NK-92 treated with Interleukin-12 subunit alpha and Interleukin-12 subunit beta, amount 100 ng/mL, for 24 hours (cell line): ENCODE measurements around the gene PTGIS.

Source experiments
- DNase-seq: peaks from one replicate; lab custom pipeline; 2025; lab: John Stamatoyannopoulos, UW

PTGIS gene

GRCh38 chr20:49529470-49529869, 38.5 kb downstream of the PTGIS start:
- DNase-seq: no peak

DNA sequence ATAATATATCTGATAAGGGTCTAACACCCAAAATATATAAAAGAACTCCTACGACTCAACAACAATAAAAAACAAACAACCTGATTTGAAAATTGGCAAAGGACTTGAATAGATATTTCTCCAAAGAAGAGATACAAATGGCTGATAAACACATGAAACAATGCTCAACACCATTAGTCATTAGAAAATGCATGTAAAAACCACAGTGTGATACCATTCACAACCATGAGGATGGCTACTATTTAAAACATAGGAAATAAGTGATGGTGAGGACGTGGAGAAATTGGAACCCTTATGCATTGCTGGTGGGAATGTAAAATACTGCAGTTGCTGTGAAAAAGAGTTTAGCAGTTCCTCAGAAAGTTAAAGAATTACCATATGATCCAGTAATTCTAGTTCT, 41.4 kb downstream of the PTGIS start:
- DNase-seq: no peak

- no peak for DNase-seq
These were observed 41.9 kb downstream of the PTGIS start for GRCh38 chr20:49526056-49526455.

DNA sequence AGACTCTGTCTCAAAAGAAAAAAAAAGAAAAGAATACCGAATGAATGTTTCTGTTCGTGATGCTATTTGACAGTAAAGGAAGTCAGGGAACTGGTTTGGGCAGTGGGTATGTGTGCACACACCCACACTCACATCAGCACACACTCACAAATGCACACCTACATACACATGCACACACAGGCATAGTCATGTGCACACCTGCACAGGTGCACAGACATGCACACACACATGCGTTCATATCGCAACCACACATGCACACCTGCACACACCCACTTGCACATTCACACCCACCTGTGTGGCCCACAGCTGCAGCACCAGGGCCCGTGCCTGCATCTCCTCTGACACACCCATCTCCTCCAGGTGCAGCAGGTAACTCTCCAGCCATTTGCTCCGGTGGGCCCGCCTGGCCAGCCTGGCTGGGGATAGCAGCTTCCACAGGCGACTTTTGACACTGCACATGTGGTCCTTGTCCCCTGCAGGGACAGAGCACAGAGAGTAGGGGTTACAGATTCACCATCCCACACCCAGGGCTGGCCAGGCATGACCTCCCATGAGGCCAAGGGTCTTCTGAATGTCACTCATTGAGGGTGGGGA, 44.1 kb downstream of the PTGIS start:
- no peak for DNase-seq

- no peak for DNase-seq
These were observed 46.6 kb downstream of the PTGIS start for GRCh38 chr20:49521356-49521755.

DNA sequence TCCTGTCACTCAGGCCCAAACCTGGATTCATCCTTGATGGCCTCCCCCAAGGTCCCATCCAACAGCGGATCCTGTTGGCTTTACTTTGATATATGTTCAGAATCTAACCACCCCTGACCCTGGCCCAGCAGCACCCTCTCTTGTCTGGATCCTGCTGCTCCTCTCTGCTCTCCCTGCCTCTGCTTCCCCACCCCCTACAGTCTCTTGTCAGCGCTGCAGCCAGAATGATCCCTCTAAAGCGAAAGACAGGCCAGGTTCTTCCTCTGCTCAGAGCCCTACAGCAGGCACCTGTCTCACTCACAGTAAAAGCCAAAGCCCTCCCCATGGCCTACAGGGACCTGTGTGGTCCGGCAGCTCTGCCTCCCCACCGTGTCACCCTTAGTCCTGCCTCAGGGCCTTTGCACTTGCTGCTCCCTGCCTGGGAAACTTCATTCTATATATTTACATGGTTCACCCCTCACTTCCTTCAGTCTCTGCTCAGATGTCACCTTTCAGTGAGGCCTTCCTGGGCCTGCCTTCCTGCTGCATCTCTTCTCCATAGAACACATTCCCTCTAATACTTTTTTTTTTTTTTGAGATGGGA, 48.1 kb downstream of the PTGIS start:
- no peak for DNase-seq

DNA sequence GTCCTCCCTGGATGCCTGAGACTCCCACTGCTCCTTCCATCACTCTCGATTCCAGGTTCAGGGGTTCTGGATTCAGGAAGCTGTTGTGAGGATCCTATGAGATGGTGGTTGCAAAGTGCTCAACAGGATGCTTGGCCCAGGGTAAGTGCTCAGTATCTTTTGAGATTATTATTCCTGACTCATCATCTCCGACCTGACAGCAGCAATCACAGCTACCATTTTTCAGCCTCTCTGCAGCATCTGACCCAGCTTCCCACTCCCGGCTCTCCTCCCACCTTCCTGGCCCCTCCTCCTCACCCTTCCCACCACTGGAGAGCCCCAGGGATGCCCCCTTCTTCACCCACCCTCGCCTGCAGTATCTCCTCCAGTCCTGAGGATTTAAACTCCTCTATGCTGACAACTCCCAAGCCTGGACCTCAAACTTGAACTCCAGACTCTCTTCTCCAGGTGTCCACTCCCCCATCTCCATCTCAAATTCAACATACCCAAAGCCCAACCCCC, 48.7 kb downstream of the PTGIS start:
- no peak for DNase-seq

- no peak for DNase-seq
These were observed 49.4 kb downstream of the PTGIS start for GRCh38 chr20:49518576-49518975.

GRCh38 chr20:49517805-49518100, 50.2 kb downstream of the PTGIS start:
- no peak for DNase-seq

GRCh38 chr20:49516916-49517804, 50.8 kb downstream of the PTGIS start:
- DNase-seq: no peak

DNA sequence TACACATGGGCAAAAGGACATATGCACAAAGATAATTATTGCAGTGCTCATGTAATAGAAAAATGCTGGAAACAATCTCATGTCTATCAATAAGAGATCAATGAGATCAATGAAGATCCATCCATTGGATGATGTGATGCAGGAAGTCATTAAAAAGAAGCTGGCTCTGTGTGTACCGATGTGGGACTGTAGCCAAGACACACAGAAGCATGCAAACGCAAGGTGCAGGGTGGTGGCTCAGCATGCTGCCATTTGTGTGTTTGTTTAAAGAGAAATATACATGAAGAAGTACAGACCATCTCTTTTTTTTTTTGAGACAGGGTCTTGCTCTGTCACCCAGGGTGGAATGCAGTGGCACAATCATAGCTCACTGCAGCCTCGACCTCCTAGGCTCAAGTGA, 52.4 kb downstream of the PTGIS start:
- no peak for DNase-seq

- no peak for DNase-seq
These were observed 54.4 kb downstream of the PTGIS start for GRCh38 chr20:49513517-49513916.

DNA sequence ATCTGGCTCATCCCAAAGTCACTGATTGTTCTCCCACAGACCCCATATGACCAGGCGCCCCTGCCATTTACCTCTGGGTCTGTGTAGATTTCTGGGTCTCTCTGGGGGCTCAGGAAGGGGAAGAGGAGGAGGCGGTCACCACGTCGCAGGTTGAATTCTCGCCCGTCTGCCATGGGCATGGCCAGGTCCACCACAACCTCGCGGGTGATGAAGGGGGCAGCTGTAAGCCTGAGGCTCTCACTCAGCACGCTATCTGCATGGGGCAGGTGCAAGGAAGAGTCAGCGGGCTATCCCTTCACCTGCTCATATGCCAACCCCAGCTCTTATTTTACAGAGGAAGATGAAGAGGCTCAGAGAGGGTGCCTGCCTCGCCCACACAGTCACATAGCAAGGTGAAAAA, 54.9 kb downstream of the PTGIS start:
- DNase-seq: no peak

DNA sequence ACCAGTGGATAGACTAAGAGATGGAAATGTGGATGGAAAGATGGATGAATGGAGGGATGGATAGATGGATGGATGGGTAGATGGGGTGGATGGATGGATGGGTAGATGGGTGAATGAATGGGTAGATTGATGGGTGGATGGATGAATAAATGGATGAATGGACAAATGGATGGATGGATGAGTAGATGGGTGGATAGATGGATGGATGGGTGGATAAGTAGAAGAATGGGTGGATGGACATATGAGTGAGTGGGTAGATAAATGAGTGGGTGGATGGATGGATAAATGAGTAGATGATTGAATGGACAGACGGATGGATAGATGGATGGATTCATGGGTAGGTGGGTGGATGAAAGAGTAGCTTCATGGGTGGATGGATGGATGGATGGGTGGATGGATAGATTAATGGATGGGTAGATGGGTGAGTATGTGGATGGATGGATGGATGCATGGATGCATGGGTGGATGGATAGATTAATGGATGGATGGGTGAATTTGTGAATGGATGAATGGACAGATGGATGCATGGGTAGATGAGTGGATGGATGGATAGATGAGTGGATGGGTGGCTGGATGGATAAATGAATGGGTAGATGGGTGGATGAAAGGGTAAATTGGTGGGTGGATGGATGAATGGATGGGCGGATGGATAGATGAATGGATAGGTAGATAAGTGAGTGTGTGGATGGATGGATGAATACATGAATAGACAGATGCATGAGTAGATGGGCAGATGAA, 56.0 kb downstream of the PTGIS start:
- no peak for DNase-seq

DNA sequence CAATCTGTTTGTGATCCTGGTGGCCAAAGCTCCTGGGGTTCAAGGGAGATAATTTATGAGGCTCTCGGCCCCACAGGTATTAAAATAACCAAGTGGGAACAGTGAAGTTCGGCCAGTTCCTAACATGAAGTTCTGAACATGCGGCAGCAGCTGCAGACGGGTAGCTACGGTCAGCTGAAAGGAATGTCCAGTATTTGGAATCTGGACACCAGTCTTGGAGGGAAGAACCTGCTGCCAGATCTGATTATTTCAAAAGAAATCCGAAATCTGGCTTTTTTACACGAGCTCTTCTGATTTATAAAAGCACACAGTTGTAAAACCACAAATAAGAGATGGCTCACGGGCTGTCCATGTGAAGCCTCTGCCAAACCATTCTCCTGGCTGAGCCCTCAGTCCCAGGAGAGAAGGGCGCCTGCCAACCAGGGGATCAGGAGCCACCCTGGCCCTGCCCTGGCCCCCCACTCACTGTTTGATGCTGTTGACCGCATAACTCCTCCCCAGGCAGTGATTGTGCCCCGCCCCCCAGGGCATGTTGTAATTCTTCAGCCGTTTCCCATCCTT, 57.3 kb downstream of the PTGIS start:
- DNase-seq: no peak

DNA sequence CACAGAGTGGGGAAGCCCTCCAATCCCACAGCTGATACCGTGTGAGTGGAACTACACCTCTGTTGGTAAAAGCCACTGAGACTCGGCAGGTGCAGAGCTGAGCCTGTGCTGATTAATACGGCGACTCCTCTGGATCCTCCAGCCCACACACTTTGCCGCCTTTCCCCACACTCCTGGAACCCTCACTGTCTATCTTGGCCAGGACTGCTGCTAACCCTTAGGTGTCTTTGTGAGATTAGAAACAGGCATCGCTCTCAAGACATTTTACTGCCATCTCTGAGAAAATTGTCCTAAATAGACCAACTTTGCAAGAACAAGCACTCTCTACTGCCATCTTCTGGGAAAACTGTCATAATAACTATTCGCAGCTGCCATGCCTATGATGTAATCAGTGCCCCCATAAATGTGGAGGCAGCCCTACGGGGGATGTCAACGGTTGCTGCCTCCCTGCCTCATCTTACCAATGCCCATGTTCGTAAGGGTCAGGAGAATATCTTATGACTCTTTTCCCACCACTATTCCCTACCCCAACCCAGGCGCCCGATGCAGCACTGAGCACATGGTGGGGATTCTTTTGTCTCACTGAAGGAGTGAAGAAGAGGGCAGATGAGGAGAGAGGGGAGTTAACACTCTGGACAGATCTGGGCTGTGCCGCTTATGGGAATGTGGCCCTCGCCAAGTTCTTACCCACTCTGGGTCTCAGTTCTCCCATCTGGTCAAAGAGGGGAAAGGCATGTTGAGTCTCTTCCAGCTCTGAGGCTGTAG, 59.3 kb downstream of the PTGIS start:
- DNase-seq: no peak

GRCh38 chr20:49507741-49508434, 60.0 kb downstream of the PTGIS start:
- no peak for DNase-seq

GRCh38 chr20:49505518-49505917, 62.4 kb downstream of the PTGIS start:
- no peak for DNase-seq

GRCh38 chr20:49503176-49503575, 64.8 kb downstream of the PTGIS start:
- no peak for DNase-seq

- no peak for DNase-seq
These were observed 66.0 kb downstream of the PTGIS start for GRCh38 chr20:49501917-49502316.

GRCh38 chr20:49497398-49497669, 70.6 kb downstream of the PTGIS start:
- DNase-seq: no peak
